ENCODE data around the gene RGS11. TPM values are rescaled to one million over a fixed set of nuclear protein-coding genes. Genes with fewer than 3 reads are reported as not detected.

RGS11 gene
- total RNA-seq, 1 donor from 2014 or later = 32.6 TPM

DNA sequence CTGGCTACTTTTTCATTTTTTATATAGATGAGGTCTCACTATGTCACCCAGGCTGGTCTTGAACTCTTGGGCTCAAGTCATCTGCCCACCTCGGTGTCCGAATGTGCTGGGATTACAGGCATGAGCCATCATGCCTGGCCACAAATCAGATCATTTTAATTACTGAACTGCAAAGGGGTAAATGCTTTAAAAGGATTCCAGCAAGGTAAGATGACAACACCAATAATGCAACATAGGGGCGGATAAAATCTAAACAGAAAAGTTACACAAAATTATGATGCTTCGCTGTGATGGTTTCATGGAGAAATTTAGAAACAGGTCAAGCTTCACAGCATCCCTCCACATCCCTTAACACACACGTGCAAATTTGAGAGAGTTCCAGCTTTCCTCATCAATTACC is 44.5 kb upstream of the RGS11 start:
- no peak for DNase-seq (ENCODE audit: low spot score in 2 of 2)
- Histone ChIP-seq H3K4me3 (no peak overlapping the region), H3K9me3 (no peaks in the 10 kb centered on the region), H3K27ac (no peak overlapping the region), H3K36me3 (peaks cover 7 to 12% of the 10 kb centered on the region in 2 donors), H3K27me3 (no peaks in the 10 kb centered on the region), H3K4me1 (no peaks in the 10 kb centered on the region)
- intact Hi-C loops (cut with DNase I) = no loop called here
- TF ChIP-seq, protein P1, sequence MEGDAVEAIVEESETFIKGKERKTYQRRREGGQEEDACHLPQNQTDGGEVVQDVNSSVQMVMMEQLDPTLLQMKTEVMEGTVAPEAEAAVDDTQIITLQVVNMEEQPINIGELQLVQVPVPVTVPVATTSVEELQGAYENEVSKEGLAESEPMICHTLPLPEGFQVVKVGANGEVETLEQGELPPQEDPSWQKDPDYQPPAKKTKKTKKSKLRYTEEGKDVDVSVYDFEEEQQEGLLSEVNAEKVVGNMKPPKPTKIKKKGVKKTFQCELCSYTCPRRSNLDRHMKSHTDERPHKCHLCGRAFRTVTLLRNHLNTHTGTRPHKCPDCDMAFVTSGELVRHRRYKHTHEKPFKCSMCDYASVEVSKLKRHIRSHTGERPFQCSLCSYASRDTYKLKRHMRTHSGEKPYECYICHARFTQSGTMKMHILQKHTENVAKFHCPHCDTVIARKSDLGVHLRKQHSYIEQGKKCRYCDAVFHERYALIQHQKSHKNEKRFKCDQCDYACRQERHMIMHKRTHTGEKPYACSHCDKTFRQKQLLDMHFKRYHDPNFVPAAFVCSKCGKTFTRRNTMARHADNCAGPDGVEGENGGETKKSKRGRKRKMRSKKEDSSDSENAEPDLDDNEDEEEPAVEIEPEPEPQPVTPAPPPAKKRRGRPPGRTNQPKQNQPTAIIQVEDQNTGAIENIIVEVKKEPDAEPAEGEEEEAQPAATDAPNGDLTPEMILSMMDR (IDR thresholded peaks at IDR 0.05) = no peak

DNA sequence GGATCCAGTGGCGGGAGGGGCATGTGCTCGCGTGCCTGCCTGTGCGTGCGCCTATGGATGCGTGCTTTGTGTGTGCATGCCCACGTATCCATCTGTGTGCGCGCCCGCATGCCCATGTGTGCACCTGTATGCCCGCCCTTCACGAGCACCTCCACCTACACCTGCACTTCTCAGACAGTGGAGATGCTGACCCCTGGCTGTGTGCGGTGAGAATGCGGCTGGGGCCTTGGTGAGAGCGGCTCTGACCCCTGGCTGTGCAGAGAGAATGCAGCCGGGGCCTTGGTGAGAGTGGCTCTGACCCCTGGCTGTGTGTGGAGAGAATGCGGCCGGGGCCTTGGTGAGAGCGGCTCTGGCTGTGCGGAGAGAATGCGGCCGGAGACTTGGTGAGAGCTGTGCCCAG is 42.9 kb upstream of the RGS11 start:
- TF ChIP-seq, protein P1 (IDR thresholded peaks at IDR 0.05) = no peak
- no peaks in the 10 kb centered on the region for H3K9me3 ChIP-seq
- intact Hi-C loops (cut with DNase I) = no loop called here
- H3K4me1 ChIP-seq = no peaks in the 10 kb centered on the region
- H3K27me3 ChIP-seq = no peaks in the 10 kb centered on the region
- H3K4me3 ChIP-seq = no peak overlapping the region
- peaks cover 16 to 21% of the 10 kb centered on the region in 2 donors for H3K36me3 ChIP-seq
- no peak for DNase-seq (ENCODE audit: low spot score in 2 of 2)
- H3K27ac ChIP-seq = no peak overlapping the region

DNA sequence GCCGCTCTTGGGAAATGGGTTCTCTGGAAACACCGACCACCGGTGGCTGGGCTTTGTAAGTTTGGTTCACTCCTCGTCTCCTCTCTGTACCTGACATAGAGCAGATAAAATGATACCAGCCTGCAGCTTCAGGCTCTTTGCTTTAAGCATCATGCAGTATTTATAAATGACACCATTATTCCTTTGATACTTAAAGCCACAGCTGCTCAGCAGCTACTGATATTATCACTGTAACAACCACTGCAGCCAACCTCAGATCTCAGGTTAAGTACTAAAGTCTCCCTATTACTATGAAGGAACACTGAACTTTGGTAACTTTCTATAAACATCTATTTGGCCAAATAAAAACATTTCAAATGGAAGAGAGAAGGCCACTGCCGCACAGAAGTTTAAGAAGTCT is 41.8 kb upstream of the RGS11 start:
- H3K9me3 ChIP-seq = no peaks in the 10 kb centered on the region
- no peak overlapping the region for H3K27ac ChIP-seq
- H3K4me1 ChIP-seq = no peaks in the 10 kb centered on the region
- no peak overlapping the region for H3K4me3 ChIP-seq
- intact Hi-C loops (cut with DNase I) = no loop called here
- TF ChIP-seq, protein P1 (IDR thresholded peaks at IDR 0.05) = no peak
- no peaks in the 10 kb centered on the region for H3K27me3 ChIP-seq
- H3K36me3 ChIP-seq = peaks cover 24 to 30% of the 10 kb centered on the region in 2 donors
- no peak for DNase-seq (ENCODE audit: low spot score in 2 of 2)

DNA sequence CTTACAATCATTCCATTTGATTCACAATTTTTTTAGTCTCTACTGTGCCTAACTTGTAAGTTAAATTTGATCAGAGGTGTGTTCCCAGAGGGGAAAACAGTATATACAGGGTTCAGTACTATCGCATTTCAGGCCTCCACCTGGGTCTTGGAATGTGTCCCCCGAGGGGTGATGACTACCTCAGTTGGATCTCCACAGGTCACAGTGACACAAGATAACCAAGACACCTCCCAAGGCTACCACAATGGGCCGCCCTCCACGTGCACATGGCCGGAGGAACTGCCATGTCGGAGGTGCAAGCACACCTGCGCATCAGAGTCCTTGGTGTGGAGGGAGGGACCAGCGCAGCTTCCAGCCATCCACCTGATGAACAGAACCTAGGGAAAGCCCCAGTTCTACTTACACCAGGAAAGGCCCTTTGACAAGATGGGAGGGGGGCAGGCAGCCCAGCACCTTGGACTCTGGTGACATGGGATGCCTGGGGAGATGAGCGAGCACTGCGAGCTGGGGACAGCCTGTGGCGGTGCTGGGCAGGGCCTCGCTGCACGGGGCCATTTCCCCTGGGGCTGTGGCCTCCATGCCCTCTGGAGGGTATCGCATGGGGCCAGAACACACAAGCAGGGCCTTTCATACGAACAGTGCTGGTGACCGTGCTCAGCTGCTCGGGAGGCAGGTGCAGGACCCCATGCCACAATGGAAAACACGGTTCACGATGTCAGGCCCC is 41.2 kb upstream of the RGS11 start:
- DNase-seq (ENCODE audit: low spot score in 2 of 2) = no peak
- TF ChIP-seq, protein P1 (IDR thresholded peaks at IDR 0.05) = no peak
- intact Hi-C loops (cut with DNase I) = no loop called here
- no peaks in the 10 kb centered on the region for H3K27me3 ChIP-seq
- no peak overlapping the region for H3K4me3 ChIP-seq
- peaks cover 24 to 32% of the 10 kb centered on the region in 2 donors for H3K36me3 ChIP-seq
- H3K9me3 ChIP-seq = no peaks in the 10 kb centered on the region
- H3K4me1 ChIP-seq = no peaks in the 10 kb centered on the region
- H3K27ac ChIP-seq = no peak overlapping the region

DNA sequence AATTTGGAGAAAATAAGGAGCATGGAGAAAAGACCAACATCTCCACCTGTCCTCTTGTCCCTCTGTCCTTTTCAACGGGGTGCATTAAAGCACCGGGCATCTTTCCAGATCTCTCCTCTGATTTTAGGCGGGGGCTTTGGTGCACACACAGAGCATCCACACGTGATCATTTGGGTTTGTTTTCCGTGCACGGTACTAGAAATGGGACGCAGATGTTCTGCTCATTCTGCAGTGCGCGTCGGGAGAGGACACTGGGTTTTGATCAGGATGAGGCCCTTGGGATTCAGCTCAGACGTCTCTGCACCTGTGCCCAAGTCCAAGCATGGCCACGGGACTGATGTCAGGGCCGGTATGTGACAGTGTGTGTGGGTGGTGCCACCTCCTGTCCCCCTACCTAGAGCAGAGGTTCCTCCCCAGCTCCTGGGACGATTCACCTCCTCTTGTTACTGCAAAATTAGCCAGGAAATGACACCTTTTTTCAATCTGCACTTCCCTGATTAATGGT is 39.1 kb upstream of the RGS11 start:
- Histone ChIP-seq H3K4me3 (no peak overlapping the region), H3K27me3 (no peaks in the 10 kb centered on the region), H3K9me3 (no peaks in the 10 kb centered on the region), H3K4me1 (no peaks in the 10 kb centered on the region), H3K36me3 (peaks cover 27 to 39% of the 10 kb centered on the region in 2 donors), H3K27ac (no peak overlapping the region)
- DNase-seq (ENCODE audit: low spot score in 2 of 2) = no peak
- TF ChIP-seq, protein P1 (IDR thresholded peaks at IDR 0.05) = no peak
- intact Hi-C loops (cut with DNase I) = no loop called here
